Measurements from ENCODE around the gene MYH8. TPM values are rescaled to one million over a fixed set of nuclear protein-coding genes. Genes with fewer than 3 reads are reported as not detected.
A peak's percentile ranks its signal among the peaks of the same experiment; 100 is the strongest.

Gene MYH8
- total and polyA plus RNA-seq, 2 of the 4 experiments (the other 2 are of a cell fraction) = not detected

GRCh38 chr17:10429421-10430045 lies 7.8 kb upstream of the MYH8 start:
- no peak overlapping the region for H2BK120ac ChIP-seq (ENCODE audit: low read depth, low read length)
- peak; percentile 28 for DNase-seq
- no TSS peak for BruUV-seq (replicated peaks)
- H2BK20ac ChIP-seq (ENCODE audit: low read depth, low read length) = no peak overlapping the region
- no peak overlapping the region for H4K91ac ChIP-seq (ENCODE audit: insufficient read depth, low read depth, low read length)
- in situ Hi-C loops (cut with MboI; ENCODE audit: low sequenced_read_pairs) = no loop called here
- no peaks in the 10 kb centered on the region for H3K79me1 ChIP-seq (ENCODE audit: low read depth in 1 of 2, low read length in 2 of 2)
- H3K36me3 ChIP-seq (ENCODE audit: control insufficient read depth, insufficient read depth, low read length) = no peaks in the 10 kb centered on the region
- no peak overlapping the region for H3K27ac ChIP-seq (ENCODE audit: insufficient read depth, low read length)
- H3K9me3 ChIP-seq (ENCODE audit: control insufficient read depth, insufficient read depth, low read length) = no peaks in the 10 kb centered on the region
- H3K4me3 ChIP-seq (ENCODE audit: insufficient read depth, low read depth, low read length) = no peak overlapping the region
- no peak overlapping the region; the same call in 1 of the 2 replicates for H4K5ac ChIP-seq (ENCODE audit: low read depth, low read length)
- WGBS, 2 experiments (ENCODE audit: extremely low coverage in 2 of 2, insufficient read length in 1 of 2) = no CpG with 5 or more reads among the region's 2 CpGs
- H3K4me2 ChIP-seq (ENCODE audit: low read depth, low read length) = no peak overlapping the region; the same call in 1 of the 2 replicates
- H4K8ac ChIP-seq (ENCODE audit: low read depth in 2 of 2, low read length in 2 of 2) = no peak overlapping the region
- peak overlapping the region; percentile 28 for H2BK5ac ChIP-seq (ENCODE audit: low read depth, low read length, poor library complexity, severe bottlenecking)
- H3K9me1 ChIP-seq (ENCODE audit: insufficient read depth, low read length) = no peaks in the 10 kb centered on the region
- H3K23ac ChIP-seq (ENCODE audit: low read depth, low read length) = no peak overlapping the region
- intact Hi-C loops (cut with micrococcal nuclease) = no loop called here
- H3K14ac ChIP-seq (replicated peaks; ENCODE audit: low read depth, low read length) = no peak overlapping the region
- no peak overlapping the region for H2AK5ac ChIP-seq (ENCODE audit: low read depth, low read length)
- no peaks in the 10 kb centered on the region for H4K20me1 ChIP-seq (ENCODE audit: insufficient read depth, low read length)
- H3K27me3 ChIP-seq (ENCODE audit: control insufficient read depth, insufficient read depth, low read length) = no peaks in the 10 kb centered on the region
- no peak overlapping the region for H3K56ac ChIP-seq (ENCODE audit: extremely low read depth, insufficient read depth, low read length)
- H3K4ac ChIP-seq (ENCODE audit: low read depth, low read length) = no peak overlapping the region
- TF ChIP-seq USF2 (IDR thresholded peaks at IDR 0.05; ENCODE audit: low read depth, low read length) (no peak), RFX5 (IDR thresholded peaks at IDR 0.05; ENCODE audit: low read depth, low read length) (no peak), SMC3 (IDR thresholded peaks at IDR 0.05; ENCODE audit: low read depth, low read length) (no peak), FOS (IDR thresholded peaks at IDR 0.05; ENCODE audit: low read depth, low read length) (no peak)
- H3K18ac ChIP-seq (ENCODE audit: low read depth, low read length) = peak overlapping the region; percentile 52; the same call in 1 of the 2 replicates
- H2AK9ac ChIP-seq (replicated peaks; ENCODE audit: low read depth, low read length, poor library complexity) = no peak overlapping the region
- H2AFZ ChIP-seq (replicated peaks; ENCODE audit: low read length, poor library complexity) = no peak overlapping the region
- H3K9ac ChIP-seq (ENCODE audit: low read depth, low read length) = no peak overlapping the region
- CTCF ChIA-PET = no interaction called here
- H2BK15ac ChIP-seq (ENCODE audit: low read depth, low read length) = no peak overlapping the region
- dilution Hi-C loops (cut with HindIII; ENCODE audit: low sequenced_read_pairs, unreplicated experiment) = no loop called here
- H3K4me1 ChIP-seq (ENCODE audit: control insufficient read depth, insufficient read depth, low read length) = no peaks in the 10 kb centered on the region
- no peak for ATAC-seq (ENCODE audit: low read depth)
- POLR2A ChIA-PET (ENCODE audit: unreplicated experiment) = no interaction called here
